B cell (primary cell): Measurements from ENCODE around the gene OTOA.

ENCODE experiments used
- EZH2 ChIP-seq: IDR thresholded peaks from 2 replicates; pipeline ENCODE4 v1.6.1; 2012; ENCODE audit warnings: borderline replicate concordance, low read depth, mild to moderate bottlenecking, moderate library complexity, low read length; ENCODE audit not compliant: insufficient read depth, poor library complexity, severe bottlenecking
- TF ChIP-seq, protein P1 (sequence below): fragments of 200-600 bp; IDR thresholded peaks from one replicate; pipeline ENCODE4 v1.8.0; 2022; ENCODE audit warnings: antibody characterized with exemption, mild to moderate bottlenecking

- TF ChIP-seq, protein P1, sequence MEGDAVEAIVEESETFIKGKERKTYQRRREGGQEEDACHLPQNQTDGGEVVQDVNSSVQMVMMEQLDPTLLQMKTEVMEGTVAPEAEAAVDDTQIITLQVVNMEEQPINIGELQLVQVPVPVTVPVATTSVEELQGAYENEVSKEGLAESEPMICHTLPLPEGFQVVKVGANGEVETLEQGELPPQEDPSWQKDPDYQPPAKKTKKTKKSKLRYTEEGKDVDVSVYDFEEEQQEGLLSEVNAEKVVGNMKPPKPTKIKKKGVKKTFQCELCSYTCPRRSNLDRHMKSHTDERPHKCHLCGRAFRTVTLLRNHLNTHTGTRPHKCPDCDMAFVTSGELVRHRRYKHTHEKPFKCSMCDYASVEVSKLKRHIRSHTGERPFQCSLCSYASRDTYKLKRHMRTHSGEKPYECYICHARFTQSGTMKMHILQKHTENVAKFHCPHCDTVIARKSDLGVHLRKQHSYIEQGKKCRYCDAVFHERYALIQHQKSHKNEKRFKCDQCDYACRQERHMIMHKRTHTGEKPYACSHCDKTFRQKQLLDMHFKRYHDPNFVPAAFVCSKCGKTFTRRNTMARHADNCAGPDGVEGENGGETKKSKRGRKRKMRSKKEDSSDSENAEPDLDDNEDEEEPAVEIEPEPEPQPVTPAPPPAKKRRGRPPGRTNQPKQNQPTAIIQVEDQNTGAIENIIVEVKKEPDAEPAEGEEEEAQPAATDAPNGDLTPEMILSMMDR, result no peak
- TF ChIP-seq EZH2, result no peak
Measured at GRCh38 chr16:21653571-21653970, 10.2 kb upstream of the OTOA start.
